ENCODE measurements around the gene ANKEF1.
"Not testable (repeated sequence)": the region's sequence is repeated elsewhere in the genome, so short reads cannot be mapped to it uniquely, and the experiment has no call there.

Gene ANKEF1

DNA sequence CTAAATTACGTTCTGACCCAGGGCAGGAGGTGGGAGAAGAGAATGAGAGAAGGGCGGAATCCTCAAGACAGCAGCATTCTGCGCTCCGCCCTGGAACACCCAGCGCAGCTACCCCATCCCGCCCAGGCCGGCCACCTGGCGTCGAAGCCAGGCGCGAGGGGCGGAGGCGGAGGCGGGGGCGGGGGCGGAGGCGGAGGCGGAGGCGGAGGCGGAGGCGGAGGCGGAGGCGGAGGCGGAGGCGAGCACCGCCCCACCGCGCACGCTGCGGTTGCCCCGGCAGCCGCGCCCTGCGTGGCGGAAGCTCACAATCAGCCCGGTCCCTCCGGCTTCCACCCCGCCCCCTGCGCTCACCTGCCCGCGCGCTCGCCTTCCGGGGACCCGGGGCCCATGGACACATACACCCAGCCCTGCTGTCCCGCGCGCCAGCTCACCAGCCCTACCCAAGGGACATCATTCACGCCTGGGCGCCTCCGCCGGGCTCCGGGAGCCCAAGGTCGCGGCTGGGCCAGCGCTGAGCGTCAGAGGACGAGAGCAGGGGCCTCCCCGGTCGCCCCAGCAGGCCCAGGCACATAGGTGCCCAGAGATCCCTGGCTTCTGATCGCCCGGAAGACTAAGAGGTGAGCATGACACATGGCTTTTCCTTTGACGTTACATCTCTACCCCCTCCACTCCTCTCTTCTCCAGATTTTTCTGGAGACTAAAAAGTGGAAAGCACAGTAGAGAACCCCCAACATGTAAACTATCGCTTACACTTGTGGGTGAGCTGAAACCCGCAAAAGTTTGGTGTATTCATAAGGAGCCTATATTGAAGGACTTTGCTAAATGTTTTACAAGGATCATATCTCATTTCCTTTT is at the start of gene ANKEF1:
ANKEF1 (plus strand) TSS at position 271 of the 855 bp plus-strand sequence. CDS start 3,315 bp downstream, outside the sequence.
- peak; percentile 96 for DNase-seq

DNA sequence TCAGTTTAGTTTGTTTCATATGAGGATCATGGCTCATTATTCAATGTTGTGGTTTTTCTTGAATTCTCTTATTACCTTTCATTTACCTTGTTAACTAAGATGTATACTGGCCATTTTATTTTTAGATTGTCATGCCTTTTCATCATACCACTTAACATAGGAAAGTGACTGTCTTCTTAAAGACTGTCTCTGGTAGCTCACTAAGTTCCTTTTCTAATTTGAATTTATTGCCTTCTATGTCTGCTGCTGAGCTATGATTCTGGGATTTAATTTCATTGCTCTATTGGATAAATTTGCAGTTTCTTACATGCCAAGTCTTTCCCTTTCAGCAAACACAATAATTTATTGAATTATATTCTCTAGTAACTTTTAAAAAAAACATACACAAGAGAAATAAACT is 49.5 kb upstream of the ANKEF1 start:
- no peak for DNase-seq

DNA sequence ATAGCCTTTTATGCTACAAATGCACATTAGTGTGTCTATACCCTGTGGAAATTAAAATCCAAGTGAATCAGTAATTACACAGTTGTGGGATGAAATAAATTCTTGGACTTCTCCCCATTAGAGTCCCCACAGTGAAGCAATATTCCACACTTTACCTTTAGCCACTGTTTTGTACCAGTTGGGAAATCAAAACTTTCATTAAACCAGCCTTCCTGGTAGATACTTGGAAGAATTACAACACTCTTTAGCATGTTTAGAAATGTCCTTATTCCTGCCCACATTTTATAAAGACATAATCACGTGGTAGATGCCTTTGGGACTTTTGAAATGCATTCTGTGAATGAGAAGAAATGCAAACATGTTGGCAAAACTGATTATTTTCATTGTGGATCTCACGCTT is 49.0 kb upstream of the ANKEF1 start:
- no peak for DNase-seq

DNA sequence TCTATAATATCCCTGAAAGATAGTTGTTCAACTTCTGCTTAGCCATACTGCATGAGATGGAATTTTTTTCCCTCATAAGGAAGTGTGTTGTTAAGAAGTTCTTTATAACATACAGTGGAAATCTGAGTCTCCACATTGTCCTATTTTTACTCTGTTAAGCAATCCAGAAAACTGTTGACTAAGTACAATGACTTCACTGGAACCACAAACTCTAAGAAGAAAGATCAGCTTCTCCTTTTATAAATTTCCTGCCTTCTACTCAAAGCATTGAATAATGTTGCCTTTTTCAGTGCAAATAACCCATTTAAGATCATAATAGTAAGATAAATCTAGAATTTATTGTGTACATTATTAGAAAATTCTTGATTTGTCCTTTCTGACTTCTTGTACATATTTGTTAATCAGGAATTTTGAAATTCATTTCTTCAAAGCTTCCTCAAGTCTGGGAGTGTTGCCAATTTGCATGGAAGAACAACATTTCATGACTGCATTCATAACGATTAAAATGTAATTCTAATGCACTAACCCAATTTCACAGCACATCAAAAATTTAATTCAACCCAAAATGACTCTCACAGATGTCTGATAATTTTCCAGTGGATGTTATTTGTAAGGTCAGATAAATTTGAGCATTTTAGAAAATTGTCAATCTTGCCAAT is 45.6 kb upstream of the ANKEF1 start:
- DNase-seq, result no peak

- DNase-seq, result no peak
These were observed 41.6 kb upstream of the ANKEF1 start for GRCh38 chr20:9993137-9993536.

GRCh38 chr20:9994676-9995075 is 40.1 kb upstream of the ANKEF1 start:
- no peak for DNase-seq

DNA sequence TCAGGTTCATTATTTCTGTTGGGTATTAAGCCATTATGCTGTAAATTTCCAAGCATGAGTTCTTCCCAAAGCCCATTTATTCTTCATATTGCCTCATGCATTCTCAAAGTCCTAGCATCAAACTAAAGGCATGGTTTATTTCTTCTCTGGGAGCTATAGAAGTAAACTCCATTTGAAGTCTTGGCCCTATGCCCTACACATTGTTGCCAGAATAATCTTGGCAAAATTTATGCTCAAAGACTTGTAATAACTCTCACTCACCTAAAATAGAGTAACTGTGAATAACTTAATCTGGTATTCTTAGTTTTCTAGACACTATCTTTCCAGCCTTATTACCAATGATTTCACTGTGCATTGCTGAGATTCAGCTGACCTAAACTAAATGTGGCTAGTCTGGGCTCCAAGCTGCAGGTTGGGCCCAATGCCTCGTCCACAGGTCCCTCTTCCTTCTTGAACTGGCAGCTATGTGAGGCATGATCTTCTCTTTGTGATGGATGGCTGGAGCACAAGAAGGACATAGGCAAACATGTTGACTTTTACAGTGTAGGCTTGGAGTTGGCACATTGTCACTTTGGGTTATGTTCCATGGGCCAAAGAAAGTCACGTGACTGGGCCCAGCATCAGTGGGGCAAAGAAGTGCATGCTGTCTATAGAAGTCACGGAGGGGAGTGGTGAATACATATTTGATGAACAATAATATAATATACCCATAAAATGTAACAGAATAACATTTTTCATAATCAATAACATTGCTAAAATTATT is 39.1 kb upstream of the ANKEF1 start:
- DNase-seq, result no peak

- no peak for DNase-seq
These were observed 37.8 kb upstream of the ANKEF1 start for GRCh38 chr20:9996944-9997343.

GRCh38 chr20:9999645-10000044 is 35.1 kb upstream of the ANKEF1 start:
- DNase-seq, result peak; percentile 75

DNA sequence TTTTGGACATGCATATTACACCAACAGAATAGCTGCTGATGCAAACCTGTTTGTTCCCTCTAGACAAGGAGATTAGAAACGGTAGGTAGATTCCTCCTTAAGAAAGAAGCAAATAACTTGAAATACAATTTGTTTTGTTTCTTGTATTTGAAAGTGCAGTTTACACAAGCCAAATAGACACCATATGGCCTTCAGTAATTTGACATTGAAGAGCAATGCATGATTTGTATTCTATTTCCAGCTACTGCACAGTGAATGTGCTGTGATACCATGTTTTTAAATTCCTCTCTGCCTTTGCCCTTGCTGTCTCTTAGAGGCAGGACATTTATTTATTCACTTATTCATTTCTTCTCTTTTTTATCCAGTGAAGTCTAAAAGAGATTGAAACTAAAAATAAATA is 31.9 kb upstream of the ANKEF1 start:
- peak; percentile 43 for DNase-seq

DNA sequence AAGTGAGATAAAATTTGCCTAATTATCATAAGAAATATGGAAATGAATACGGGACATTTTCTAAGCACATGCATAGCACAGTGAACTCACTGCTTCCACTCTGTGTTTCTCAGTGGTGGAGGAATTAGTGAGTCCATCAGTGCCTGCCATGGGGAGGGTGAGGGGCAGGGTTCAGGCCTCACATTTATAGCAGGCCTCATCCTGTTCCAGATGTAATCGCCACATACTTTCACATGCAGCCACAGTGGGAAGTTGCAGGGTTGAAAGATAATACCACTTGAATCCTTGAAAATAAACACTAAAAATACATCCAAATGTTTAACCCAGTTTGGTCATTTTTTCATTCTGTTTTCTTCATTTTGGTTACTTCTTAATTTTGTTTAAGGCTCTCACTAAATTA is 29.9 kb upstream of the ANKEF1 start:
- peak; percentile 38 for DNase-seq

- peak; percentile 52 for DNase-seq
These were observed 28.9 kb upstream of the ANKEF1 start for GRCh38 chr20:10005885-10006284.

DNA sequence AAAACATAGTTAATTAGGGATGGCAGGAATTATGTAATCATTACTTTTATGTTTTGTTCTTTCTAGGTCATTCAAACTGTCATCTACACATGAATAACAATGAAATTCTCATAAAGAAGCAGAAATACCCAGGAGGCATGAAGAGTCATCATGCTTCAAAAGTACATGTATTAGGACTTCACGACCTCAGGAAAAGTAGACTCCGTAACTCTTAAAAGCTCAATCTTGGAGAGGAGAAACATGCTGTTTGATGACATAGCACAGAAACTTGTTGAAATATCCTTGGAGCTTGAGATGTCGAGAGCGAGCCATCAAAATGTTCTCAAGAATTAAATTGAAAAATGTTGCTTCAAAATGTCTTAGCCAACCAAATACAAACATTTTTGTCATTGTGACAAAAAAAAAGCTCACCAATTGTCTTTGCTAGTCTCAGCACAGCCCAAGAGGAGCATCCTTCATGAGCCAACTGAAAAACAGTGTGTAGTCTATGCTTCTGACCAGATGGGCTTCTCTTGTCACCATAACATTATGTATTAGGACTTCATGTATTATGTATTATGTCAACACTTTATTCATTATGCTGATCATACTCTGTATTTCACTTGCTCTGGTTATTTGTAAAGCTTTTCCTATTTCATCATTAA is 28.2 kb upstream of the ANKEF1 start:
- DNase-seq, result peak; percentile 53

DNA sequence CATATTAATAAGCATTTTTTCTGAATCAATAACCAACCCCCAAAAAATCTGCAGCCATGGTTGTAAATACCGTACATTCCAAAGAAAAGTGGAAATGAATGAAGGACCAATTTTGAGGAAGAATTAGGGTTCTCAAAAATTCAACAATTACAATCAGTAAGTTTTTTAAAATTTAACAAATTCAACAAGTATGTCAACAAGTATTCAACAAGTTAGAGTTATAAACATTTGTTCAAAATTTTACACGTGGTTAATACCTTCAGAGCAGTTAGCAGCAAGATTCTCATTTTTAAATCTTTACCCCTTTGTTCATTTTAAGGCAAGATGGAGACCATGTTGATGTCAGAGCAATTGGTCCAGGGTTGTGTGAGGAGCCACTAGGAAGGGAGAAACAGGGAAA is 27.6 kb upstream of the ANKEF1 start:
- DNase-seq, result no peak

- DNase-seq, result peak; percentile 14
These were observed 27.0 kb upstream of the ANKEF1 start for GRCh38 chr20:10007747-10008146.

DNA sequence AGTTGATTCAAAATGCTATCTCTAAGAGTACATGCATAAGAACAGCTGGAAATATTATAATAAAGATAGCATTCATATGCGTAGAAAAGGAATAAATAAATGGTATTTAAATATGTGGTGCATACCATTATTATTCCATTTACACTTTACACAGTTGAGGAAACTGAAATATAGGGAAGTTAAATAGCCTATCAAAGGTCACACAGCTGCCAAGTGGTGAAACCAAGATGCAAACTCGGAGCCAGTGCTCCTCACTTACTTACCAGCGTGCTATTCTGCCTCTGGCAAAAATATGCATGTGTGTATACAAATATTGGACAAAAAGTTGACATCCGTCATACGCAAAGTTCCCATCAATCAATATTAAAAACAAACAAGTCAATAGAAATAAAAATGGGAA is 22.3 kb upstream of the ANKEF1 start:
- no peak for DNase-seq

- peak; percentile 81 for DNase-seq
These were observed 20.4 kb upstream of the ANKEF1 start for GRCh38 chr20:10014431-10014830.

- DNase-seq, result no peak
These were observed 13.8 kb upstream of the ANKEF1 start for GRCh38 chr20:10020937-10021336.

GRCh38 chr20:10022625-10023024 is 12.2 kb upstream of the ANKEF1 start:
- DNase-seq, result no peak

DNA sequence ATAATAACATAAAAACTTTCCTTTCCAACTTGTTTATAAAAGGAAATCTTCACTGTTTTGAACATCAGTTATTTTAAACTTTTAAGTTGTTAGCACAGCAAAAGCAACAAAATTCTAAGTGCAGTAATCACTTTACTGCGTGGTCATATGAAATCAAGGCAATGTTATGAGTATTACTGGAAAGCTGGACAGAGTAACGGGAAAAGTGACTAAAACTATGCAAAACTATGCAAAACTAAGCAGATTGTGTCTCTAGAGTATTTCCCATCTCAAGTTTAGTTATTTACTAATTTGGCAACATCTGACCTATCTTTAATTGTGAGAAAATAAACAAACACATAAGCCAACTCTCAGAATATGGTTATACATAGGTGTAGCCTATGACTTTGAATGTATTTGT is 10.9 kb upstream of the ANKEF1 start:
- no peak for DNase-seq

GRCh38 chr20:10031451-10032215 is 3.2 kb upstream of the ANKEF1 start:
- not testable (repeated sequence) for DNase-seq

DNA sequence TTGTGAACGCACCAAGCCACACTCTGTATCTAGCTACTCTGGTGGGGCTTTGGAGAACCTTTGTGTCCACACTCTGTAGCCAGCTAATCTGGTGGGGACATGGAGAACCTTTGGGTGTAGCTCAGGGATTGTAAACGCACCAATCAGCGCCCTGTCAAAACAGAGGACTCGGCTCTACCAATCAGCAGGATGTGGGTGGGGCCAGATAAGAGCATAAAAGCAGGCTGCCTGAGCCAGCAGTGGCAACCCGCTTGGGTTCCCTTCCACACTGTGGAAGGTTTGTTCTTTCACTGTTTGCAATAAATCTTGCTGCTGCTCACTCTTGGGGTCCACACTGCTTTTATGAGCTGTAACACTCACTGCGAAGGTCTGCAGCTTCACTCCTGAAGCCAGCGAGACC is 2.5 kb upstream of the ANKEF1 start:
- not testable (repeated sequence) for DNase-seq

Measured in NCI-H69 (cell line).